Right forelimb (tissue), 1 donor: ENCODE data around the gene IGFALS.

Source experiments
- DNase-seq: peaks from one replicate; pipeline ENCODE4 v3.0.0-alpha.2; 2018

Gene IGFALS

DNA sequence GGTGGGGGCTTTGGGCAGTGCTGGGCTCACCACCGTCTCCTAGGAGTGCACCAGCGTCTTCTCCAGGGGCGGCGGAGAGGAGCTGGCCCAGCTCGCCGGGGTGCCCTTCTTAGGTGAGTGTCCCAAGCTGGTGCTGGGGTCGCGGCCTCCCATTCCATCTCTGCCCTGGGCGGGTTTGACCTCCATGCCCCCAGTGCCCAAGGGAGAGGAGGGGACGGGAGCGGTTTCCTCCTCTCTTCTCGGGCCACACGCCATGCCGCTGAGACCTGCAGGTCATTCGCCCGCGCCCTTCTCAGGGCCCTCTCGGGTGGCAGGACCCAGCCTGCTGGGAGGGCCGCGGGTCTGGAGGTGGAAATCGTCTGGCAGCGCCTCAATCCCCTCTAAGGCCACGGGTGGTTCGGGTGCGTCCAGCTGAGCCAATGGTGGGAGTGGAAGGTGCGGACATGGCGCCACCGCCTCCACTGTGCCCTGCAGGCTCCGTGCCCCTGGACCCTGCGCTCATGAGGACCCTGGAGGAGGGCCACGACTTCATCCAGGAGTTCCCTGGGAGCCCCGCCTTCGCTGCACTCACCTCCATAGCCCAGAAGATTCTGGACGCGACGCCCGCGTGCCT, 5.3 kb downstream of the IGFALS start:
- peak; percentile 34 for DNase-seq

DNA sequence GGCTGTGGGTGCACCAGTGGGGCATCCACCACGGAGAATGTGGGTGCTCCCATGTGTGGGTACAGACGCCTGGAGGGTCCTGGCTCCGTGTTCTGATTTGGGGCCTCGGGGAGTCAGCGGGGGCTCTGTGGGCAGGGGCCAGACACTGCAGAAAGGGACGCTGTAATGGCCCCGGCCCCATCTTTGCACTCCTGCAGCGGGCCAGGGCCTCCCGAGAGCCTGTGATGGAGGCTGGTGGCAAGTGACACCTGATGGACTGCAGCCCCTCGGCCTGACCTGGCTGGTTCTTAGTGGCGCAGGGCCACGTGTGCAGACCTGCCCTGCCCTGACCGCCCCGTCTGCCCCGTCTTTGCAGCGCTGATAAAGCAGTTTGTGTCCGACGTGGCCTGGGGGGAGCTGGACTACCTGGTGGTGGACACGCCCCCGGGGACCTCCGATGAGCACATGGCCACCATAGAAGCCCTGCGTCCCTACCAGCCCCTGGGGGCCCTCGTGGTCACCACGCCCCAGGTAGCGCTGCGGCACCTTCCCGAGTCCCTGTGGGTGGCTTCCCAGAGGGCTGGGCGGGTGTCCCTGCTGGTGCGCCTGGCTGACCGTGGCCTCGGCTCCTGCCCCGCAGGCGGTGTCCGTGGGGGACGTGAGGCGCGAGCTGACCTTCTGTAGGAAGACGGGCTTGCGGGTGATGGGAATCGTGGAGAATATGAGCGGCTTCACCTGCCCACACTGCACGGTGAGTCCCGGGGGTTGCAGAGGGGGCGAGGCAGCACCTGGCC, 6.0 kb downstream of the IGFALS start:
- DNase-seq = peak; percentile 17

DNA sequence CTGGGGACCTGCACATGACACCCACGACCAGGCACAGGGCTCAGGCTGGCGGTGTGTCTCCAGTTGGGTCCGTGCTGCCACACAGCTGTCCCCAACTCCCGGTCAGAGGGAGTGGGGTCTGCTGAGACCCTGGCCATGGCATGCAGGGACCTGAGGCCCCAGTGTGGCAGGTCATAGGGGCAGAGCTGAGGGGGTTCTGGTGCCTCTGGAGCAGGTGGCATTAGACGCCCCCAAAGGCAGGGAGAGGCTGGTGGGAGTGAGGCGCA, 6.5 kb downstream of the IGFALS start:
- no peak for DNase-seq

DNA sequence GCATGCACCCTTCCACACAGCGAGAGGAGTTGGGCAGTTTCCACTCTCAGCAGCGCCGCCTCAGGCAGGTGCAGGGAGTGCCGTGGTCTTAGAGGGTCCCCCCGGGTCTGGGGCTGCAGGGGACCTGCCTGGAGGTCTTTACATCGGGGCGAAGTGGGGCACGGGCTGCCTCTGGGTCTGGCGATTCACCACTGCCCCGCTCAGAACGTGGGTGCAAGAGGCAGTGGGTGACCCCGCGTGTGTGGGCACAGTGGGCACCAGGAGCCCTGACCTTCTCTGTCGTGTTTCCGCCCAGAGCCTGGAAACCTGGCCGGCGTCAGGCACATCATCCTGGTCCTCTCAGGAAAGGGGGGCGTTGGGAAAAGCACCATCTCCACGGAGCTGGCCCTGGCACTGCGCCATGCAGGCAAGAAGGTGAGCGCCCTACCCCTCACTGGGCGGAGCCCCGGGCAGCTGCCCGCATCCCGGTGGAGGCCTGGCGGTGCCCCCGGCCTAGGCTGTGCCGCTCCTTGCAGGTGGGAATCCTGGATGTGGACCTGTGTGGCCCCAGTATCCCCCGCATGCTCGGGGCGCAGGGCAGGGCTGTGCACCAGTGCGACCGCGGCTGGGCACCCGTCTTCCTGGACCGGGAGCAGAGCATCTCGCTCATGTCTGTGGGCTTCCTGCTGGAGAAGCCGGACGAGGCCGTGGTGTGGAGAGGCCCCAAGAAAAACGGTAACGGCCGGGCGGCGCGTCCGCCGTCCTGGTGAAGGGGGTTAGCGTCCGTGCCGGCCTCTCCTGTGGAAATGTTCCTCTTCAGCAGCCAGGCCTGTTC, 7.1 kb downstream of the IGFALS start:
- DNase-seq = peak; percentile 23

DNA sequence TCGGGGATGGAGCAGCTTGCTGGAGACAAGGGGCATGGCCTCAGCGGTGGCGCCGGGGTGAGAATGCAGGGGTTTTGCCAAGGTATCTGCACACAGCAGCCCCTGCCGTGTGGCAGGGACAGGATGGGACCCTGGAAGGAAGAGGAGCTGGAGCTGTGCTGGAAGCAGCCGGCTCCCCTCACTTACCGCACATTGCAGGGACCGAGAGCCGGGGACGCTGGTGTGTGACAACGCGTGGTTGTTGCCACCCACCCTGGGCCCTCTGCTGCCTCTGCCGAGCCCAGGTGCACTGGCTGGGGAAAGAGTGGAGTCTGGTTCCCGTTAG, 7.7 kb downstream of the IGFALS start:
- DNase-seq = no peak

DNA sequence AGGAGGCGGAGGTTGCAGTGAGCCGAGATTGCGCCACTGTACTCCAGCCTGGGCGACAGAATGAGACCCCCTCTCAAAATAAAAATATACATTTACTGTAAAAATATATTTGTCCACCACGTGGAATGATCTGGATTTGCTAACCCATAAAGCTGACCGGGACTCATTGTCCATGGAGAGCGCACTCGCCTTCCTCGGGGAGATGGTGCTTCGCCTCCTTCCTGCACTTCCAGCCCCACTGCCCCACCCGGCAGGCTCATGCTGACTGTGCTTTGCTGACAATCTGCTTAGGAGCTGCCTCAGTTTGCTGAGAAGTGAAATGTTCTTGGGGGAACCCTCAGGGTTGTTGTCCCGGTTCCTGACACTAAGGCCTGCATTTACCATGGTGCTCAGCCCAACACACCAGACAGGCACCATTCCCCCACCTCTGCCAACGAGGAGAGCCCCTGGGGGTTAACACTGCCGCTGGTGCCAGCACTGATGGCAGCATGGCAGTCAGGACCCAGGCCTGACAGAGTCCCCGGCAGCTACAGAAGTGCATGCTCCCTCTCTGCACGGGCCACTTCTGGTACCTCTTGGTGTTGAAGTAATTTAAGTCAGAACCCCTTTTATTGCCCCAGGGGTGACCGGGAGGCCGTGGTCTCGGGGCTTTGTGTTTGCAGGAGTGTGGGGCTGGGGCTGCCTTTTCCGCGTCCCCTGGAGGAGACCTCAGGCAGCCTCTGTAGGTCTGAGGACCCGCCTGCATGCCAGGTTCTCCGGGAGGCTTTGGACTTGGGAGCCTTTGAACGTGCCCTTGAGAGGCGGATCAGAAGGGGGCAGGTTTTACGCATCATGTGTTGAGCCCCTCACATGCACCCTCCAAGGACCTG, 8.3 kb downstream of the IGFALS start:
- DNase-seq = peak; percentile 27

DNA sequence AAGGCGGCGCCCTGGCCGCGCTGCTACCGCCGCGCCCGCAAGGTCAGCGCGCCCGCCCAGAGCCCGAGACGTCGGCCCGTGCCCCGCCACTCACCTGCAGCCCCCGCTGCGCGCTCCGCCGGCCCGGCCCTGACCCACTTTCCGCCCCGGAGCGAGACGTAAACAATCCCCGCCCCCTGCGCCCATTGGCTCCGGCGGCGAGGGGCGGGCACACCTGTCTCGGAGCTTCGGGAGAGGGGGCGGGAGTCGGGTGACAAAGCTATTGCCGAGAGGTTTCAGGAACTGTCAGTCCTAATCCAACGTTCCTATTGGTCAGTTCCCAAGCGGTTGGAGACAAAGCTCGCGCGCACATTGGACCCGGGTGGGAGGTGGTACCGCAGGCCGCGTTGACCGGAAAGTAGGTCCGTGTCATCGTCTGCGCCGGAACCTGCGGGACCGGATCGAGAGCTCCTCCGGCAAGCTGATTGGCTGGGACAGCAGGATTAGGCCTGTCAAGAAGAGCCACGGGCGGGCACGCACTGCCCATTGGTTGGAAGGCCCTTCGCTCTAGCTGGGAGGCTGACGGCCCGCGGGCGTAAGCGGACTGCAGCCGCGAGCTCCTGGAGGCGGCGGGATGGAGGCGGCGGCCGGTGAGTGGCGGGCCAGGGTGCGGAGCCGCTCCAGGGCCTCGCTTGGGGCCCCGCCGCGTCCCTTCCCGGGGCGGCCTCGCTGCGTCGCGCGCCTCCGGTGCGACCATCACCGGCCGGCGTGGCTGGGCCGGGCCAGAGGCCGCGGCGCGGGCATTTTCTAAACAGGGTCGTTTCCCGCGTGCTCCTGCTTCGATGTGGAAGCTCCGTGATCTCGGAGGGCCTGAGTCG, 10.9 kb downstream of the IGFALS start, which contains the start of the genes NUBP2 and SPSB3:
Gene NUBP2, plus strand, starts transcription at position 553 of the 857 bp plus-strand sequence. Its CDS starts 61 bp downstream, at position 614.
Gene SPSB3, minus strand, starts transcription at position 164 of the 857 bp plus-strand sequence. CDS start 1,088 bp downstream, outside the sequence.
- peak; percentile 99 for DNase-seq

DNA sequence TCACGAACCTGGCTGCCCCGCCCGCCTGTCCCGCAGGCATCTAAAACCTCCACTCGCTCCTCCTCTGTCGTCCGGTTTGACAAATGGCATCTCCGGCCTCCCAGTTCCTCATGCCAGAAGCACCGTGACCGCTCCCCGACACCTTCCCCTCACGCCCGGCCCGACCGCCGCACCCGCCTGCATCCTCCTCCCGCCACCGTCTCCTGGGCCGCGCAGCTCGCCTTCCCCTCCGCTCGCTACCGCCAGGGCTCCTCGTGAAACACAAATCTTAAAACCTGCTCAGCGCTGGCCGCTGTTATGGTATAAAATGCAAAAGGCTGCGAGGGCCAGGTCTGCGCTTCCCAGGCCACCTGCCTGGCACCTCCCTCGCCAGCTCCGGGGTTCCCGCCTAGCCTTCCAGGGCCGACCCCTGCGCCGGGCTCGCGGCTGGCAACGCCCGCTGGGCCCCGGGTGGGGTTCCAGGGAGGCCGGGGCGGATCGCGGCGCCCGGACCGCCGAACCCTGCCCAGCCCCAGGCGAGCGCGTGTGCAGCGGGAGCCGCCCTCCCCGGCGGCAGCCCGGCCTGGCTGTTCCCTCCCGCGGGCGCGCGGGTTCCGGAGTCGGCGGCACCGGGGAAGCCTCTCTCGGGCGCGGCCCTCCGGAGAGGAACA, 11.6 kb downstream of the IGFALS start:
- DNase-seq = no peak

DNA sequence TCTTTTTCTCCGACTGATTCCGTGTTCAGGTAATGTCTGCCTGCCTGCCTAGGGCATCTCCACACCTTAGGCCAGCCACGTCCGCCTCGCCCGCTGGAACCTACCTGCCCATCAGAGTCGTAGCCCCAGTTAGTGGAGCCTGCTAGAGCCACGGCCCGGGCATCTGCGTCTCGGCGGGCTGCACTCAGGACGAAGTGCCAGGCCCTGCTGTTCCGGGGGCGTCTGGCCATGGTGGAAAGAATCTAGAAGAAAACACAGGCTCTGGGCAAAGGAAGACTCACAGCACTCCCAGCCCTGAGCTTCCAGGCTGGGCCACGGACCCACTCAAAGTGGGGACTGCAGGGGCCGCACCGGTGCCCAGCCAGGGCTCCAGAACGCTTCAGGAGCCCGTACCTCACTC, 12.3 kb downstream of the IGFALS start:
- peak; percentile 38 for DNase-seq

DNA sequence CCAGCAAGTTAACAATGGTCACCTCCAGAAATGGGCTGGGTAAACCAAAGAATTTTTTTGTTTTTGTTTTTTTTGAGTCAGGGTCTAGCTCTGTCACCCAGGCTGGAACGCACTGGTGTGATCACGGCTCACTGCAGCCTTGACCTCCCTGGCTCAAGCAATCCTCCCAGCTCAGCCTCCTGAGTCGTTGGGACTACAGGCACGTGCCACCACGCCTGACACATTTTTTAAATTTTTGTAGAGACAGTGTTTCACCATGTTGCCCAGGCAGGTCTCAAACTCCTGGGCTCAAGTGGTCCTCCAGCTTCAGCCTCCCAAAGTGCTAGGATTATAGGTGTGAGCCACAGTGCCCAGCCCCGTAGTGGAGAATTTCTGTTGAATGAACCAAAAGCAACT, 12.8 kb downstream of the IGFALS start:
- no peak for DNase-seq

DNA sequence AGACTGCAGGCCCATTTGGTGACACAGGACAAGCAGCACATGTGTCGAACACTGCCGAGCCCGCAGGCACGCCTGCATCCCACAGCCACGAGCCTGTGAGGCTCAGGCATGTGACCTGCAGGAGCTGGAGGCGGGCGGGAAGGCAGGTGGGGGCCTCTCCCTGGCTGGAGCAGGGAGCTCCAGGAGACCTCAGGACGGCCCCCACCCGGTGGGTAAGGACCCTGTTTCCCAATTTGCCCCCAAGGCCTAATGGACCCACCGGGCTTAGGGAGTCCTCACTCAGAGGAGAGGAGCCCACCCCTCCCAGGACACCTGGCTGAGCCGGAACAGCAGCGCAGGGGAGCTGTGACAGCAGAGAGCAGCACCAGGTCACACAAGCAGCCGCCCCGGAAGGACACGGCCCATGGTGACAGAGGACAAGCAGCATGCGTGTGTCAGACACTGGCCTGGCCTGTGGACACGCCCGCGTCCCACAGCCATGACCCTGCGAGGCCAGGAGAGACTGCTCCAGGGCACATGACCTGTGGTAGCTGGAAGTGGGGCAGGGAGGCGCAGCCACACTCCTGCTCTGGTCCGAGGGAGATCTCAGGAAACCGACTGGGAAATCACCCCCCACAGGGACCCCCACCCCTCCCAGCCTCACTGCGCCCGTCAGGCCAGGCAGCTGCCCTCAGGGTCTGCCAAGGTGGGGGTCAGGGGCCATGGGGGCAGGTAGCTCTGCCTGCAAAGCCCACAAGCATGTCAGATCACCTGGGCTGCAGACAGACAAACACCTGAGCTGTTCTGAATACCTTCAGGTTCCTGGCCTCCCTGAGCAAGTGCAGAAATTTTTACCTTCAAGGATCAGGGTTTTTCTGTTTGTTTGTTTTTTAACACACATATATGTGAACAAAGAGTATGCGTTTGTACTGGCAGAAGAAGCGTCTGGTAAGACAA, 13.5 kb downstream of the IGFALS start:
- no peak for DNase-seq

DNA sequence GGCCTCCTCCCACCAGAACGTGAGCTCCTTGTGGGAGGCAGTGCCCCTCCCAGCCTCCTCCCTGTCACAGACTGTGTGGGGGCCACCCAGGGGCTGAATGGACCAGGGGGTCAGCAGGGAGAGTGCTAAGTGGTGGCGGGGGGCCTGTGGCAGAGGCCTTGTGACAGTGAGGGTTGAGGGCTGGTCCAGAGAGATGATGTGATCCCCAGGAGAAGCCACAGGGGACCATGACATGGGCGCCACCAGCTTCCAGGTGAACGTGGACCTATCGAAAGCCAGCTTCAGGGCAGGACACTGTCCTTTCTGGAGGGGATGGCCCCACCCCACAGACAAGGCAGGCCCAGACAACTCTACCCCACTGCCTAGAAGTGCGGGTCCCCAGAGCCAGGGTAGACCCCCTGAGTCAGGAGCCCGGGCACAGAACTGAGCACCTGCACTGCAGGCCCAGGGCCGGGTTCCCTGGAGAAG, 14.2 kb downstream of the IGFALS start:
- peak; percentile 41 for DNase-seq

DNA sequence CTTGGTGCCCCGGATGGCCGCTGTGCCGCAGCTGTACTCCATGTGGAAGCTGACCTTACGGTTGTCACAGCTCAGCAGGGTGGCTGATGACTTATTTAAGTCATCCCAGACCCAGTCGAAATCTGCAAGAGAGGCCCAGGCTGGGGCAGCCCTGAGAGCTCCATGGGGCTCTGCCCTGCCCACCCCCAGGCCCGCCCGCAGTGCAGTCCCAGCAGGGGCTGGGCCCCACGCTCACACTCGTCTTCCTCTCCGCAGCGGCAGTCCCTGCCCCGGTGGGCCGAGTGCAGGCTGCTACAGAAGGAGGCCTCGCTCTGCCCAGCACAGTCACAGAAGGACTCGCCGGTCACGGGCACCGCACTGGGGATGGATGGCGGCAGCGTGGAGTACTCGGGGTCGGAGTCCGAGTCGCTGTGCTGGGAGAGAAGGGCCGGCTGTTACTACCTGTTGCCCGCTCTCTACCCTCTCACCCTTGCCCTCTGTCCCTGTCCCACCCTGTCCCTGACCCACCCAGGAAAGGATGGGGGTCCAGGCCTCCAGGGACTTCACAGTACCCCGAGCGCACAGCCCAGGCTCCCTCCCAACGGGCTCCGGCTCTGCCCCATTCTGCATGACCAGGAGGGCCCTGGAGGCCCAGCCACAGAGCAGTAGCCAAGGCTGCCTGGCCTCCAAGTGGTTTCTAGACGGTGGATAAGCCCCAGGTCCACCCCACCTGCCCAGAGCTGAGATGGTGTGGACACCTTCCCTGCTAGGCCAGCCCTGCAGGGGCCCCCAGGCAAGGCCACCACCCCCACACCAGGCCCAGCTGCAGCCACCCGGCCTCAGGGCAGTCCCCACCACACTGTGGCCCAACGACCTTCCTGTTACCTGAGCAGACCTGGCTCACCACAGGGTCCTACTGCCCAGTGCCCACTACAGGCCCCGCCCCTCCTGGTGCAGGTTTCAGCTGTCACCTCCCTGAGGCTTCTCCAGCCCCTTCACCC, 15.0 kb downstream of the IGFALS start:
- peak; percentile 42 for DNase-seq

DNA sequence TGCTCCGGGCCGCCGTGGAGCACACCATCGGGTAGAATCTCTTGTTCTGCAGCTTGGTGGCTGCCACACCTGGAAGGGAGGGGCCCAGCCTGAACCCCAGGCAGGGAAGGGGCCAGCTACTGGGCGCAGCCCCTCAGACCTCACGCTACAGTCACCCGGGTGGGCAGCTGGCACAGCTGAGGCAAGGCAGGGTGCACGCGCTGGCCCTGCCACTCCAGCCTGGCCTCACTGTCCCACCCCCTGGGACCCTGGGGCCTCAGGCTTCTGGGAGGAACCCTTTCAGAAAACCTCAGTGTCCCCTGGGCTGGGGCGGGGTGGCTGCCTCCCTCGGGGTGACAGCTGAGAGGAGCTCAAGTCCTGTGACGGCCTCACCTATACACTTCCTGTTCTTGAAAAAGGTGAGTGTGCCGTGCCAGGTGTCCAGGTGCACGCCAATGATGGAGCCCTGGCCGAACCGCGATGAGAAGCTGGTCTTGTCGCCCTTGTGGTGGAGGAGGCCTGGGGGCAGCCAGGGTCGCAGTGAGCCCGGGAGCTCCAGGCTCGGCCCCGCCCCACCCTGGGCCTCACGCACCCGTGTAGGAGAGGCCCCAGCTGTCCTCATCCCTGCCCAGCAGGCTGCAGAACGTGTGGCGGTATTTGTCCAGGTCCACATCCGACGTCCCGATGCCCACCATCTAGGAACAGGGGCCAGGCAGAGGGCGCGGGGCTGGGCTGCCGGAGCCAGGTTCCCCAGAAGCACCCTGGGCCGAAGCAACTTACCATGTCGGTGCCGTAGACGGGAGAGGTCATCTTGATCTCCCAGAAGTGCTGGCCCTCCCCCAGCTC, 15.9 kb downstream of the IGFALS start:
- peak; percentile 40 for DNase-seq

DNA sequence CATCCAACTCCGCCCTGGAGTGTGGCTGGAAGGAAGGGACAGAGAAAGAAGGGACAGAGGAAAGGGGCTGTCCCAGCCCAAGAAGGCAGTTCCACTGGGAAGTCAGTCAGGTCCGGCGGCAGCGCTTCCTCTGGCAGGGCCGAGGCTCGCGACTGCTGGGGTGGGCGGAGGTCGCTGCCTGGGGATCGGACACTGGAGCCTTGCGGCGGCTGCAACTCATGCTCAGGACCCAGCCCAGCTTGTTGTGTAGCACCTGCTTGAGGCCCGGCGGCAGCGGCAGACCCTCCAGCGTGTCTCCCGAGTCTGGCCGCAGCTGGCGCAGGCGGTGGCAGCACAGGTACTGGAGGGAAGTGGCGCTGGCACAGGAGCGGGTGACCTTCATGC, 16.5 kb downstream of the IGFALS start:
- no peak for DNase-seq

DNA sequence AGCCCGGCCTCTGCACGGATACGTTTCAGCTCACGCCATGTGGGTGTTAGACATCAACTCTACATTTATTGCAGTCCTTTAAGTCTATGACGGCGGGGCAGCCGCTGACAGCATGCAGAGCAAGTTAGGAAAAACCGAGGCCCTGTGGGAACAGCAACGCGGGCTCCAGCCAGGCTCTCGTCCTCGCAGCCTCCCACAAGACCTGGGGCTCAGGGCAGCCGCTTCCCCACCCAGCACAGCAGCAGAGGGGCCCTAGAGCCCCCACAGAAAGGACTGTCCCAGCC, 16.9 kb downstream of the IGFALS start:
- no peak for DNase-seq

DNA sequence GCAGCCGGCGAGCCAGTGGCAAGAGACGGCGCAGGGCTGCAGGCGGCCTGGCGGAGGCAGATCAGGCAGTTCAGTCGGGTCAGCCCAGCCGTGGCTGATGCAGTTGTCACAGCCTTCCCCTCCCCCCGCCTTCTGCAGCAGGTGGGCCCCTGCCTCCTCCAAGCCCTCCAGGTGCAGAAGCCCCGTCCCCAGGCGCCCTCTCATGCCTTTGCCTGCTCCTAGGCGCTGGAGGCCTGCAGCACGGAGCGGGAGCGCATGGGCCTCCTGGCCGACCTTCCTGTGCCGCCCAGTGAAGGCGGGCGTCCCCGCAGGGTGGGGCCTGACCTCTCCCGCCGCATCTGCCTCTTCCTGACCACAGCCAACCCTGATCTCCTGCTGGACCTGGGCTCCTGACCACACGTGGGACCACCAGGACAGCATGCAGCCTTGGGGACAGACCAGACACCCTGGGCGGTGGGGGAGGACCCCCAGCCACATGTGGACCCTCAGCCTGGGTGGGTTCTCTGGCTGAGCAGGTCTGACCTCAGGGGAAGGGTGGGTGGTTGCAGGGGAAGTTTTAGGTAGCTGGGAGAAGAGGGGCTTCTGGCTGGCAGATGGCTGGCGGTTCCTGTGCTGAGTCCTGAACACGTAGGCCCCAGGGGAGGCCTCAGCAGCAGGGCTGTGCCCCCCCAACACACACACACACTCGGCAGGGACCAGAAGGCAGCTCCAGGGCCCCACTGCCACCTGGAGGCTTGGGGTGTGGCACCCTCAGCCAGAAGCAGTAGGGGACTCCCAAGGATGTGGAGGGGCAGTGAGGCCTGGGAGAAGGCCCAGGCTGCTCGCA, 17.4 kb downstream of the IGFALS start:
- peak; percentile 43 for DNase-seq
